Thyroid gland (tissue), 4 donors: ENCODE data around the gene FTCD.

Source experiments
- CTCF ChIP-seq, 6 experiments: fragments of 200-600 bp in 3 of 6; fragments of 450-650 bp in 3 of 6; sonication (generic) in 3 of 6; IDR thresholded peaks; one replicate each; pipeline ENCODE4 v1.5.1; 2016 to 2019; ENCODE audit warnings: antibody characterized with exemption in 6 of 6, mild to moderate bottlenecking in 2 of 6, inconsistent platforms in 1 of 6, moderate library complexity in 1 of 6
- POLR2A ChIP-seq, 2 donors: fragments of 450-650 bp; IDR thresholded peaks; one replicate each; pipeline ENCODE4 v1.6.1; 2017; ENCODE audit warnings: antibody characterized with exemption in 2 of 2, mild to moderate bottlenecking in 2 of 2, moderate library complexity in 1 of 2

GRCh38 chr21:46116189-46116775 is 39.1 kb downstream of the FTCD start:
- TF ChIP-seq CTCF (IDR thresholded peaks at IDR 0.05), result no peak
- TF ChIP-seq POLR2A (IDR thresholded peaks at IDR 0.05), result no peak
